ENCODE data around the gene HPRT1.

HPRT1 gene

GRCh38 chrX:134545510-134545909 is 85.5 kb downstream of the HPRT1 start:
- Mint-ChIP-seq H3K4me1 (peaks cover 19% of the 10 kb centered on the region), H3K9me3 (peaks cover 5% of the 10 kb centered on the region), H3K27me3 (peaks cover 32% of the 10 kb centered on the region)

GRCh38 chrX:134546187-134546586 is 86.2 kb downstream of the HPRT1 start:
- peaks cover 20% of the 10 kb centered on the region for H3K4me1 Mint-ChIP-seq
- H3K4me3 Mint-ChIP-seq: no peak overlapping the region
- H3K27ac Mint-ChIP-seq: no peak overlapping the region
- H3K36me3 Mint-ChIP-seq: no peaks in the 10 kb centered on the region
- peaks cover 33% of the 10 kb centered on the region for H3K27me3 Mint-ChIP-seq
- peaks cover 5% of the 10 kb centered on the region for H3K9me3 Mint-ChIP-seq

More at GRCh38 chrX:134545510-134545909, 85.5 kb downstream of the HPRT1 start:
- Mint-ChIP-seq H3K27ac (no peak overlapping the region), H3K36me3 (no peaks in the 10 kb centered on the region), H3K4me3 (no peak overlapping the region)

- Mint-ChIP-seq H3K27me3 (peaks cover 37% of the 10 kb centered on the region), H3K4me1 (peaks cover 20% of the 10 kb centered on the region), H3K27ac (no peak overlapping the region), H3K4me3 (no peak overlapping the region), H3K36me3 (no peaks in the 10 kb centered on the region), H3K9me3 (peaks cover 5% of the 10 kb centered on the region)
Measured at GRCh38 chrX:134547047-134547679, 87.2 kb downstream of the HPRT1 start.

- peaks cover 5% of the 10 kb centered on the region for H3K9me3 Mint-ChIP-seq
- H3K4me1 Mint-ChIP-seq: peaks cover 20% of the 10 kb centered on the region
- H3K27ac Mint-ChIP-seq: peak overlapping the region; percentile 71
- H3K27me3 Mint-ChIP-seq: peaks cover 39% of the 10 kb centered on the region
- no peaks in the 10 kb centered on the region for H3K36me3 Mint-ChIP-seq
- H3K4me3 Mint-ChIP-seq: peak overlapping the region; percentile 92
Measured at GRCh38 chrX:134548257-134549201, 88.6 kb downstream of the HPRT1 start.

All from activated naive CD4-positive, alpha-beta T cell treated with anti-CD3 and anti-CD28 coated beads, Interleukin-2, amount 50 U/mL, for 24 hours (primary cell).